ENCODE results near the gene SPEG.

- TF ChIP-seq CTCF (IDR thresholded peaks at IDR 0.05; ENCODE audit: low read depth, low read length), result no peak
- no peak for TF ChIP-seq EZH2phosphoT487 (IDR thresholded peaks at IDR 0.05; ENCODE audit: low read depth)
These were observed 26.4 kb upstream of the SPEG start for GRCh38 chr2:219408204-219408603.

Data from OCI-LY3 (cell line).